Activated CD4-positive, alpha-beta T cell treated with anti-CD3 and anti-CD28 coated beads, Interleukin-2, amount 10 ng/mL, durations not matched to agents 7 days and 5 days (primary cell): Measurements from ENCODE around the gene KCNC3. TPM values are rescaled to one million over a fixed set of nuclear protein-coding genes. Genes with fewer than 3 reads are reported as not detected.

Experiments
- CTCF ChIA-PET: fragments of 350-600 bp; sonication (Branson Sonifier 250); formaldehyde crosslinking; loops from one replicate; lab custom pipeline; 2021; ENCODE audit warnings: antibody characterized with exemption; lab: Charles Lee
- POLR2A ChIA-PET: fragments of 350-600 bp; sonication (Branson Sonifier 250); formaldehyde crosslinking; loops from one replicate; lab custom pipeline; 2021; ENCODE audit warnings: antibody characterized with exemption; lab: Charles Lee
- DNase-seq: peaks from one replicate; pipeline ENCODE4 v3.0.0-alpha.2; 2020
- H3K27ac Mint-ChIP-seq: one replicate; pipeline ENCODE4 v1.8.0; 2021; ENCODE audit warnings: mild to moderate bottlenecking, moderate library complexity, mixed read lengths
- H3K27me3 Mint-ChIP-seq: one replicate; pipeline ENCODE4 v1.8.0; 2021; ENCODE audit warnings: mixed read lengths
- H3K36me3 Mint-ChIP-seq: one replicate; pipeline ENCODE4 v1.8.0; 2021; ENCODE audit warnings: low read depth, mixed read lengths
- H3K4me1 Mint-ChIP-seq: one replicate; pipeline ENCODE4 v1.8.0; 2021; ENCODE audit warnings: mixed read lengths
- H3K4me3 Mint-ChIP-seq: one replicate; pipeline ENCODE4 v1.8.0; 2021; ENCODE audit warnings: mild to moderate bottlenecking, moderate library complexity, mixed read lengths
- H3K9me3 Mint-ChIP-seq: one replicate; pipeline ENCODE4 v1.8.0; 2021; ENCODE audit warnings: mixed read lengths
- total RNA-seq, 2 experiments: library from RNA; stranded (reverse); gene quantifications; one replicate each; pipeline ENCODE4 v1.2.3, GENCODE V29; 2021

KCNC3 gene
- total RNA-seq, 2 experiments from 2014 or later = 3.4 to 4.1 TPM

DNA sequence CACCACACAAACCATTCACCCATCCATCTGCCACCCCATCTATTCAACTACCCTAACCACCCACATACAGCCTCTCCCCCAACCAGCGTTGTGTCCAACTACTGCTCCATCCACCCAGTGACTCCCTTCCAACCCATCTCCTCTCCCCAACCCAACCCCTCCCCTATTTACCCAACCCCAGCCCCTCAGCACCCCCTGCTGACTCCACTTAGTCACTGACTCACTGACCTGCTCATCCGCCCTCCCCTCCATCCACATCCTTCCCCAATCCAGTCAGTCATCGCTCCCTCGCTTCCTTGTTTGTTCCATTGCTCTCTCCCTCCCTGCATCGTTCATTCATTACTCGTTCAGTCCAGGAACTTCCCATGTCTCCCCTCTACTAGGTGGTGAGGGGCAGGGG is 39.2 kb downstream of the KCNC3 start:
- ChIA-PET CTCF (no interaction called here), POLR2A (no interaction called here)
- Mint-ChIP-seq H3K9me3 (peaks cover 18% of the 10 kb centered on the region), H3K4me1 (no peaks in the 10 kb centered on the region), H3K36me3 (no peaks in the 10 kb centered on the region), H3K4me3 (no peak overlapping the region), H3K27me3 (peaks cover 8% of the 10 kb centered on the region), H3K27ac (no peak overlapping the region)
- no peak for DNase-seq

DNA sequence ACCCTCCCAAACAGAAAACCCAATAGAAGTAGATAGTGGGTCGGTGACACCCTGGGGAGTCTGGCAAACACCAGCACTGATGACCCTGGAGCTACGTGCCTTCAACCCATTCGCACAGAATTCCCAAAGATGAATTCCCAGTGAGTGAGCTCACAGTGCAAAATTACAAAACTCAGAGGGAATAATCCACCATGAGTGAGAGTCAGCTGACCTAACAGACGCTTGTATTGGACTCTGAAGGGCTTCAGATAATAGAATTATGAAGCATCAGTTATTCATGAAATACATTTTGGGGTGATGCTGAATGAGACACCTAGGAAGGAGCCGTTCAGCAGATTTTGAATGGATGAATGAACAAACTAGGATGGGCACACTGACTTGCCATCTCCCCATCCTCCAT is 40.2 kb downstream of the KCNC3 start:
- Mint-ChIP-seq H3K27me3 (peaks cover 8% of the 10 kb centered on the region), H3K27ac (no peak overlapping the region), H3K36me3 (no peaks in the 10 kb centered on the region), H3K9me3 (peaks cover 19% of the 10 kb centered on the region), H3K4me1 (no peaks in the 10 kb centered on the region), H3K4me3 (no peak overlapping the region)
- DNase-seq = no peak
- CTCF ChIA-PET = interaction anchor here (1.6 to 1.8 kb wide), 2 partner anchors 10 to 20 kb away, joined by 4 to 5 read pairs; no protein-coding TSS in a partner anchor
- POLR2A ChIA-PET = no interaction called here

DNA sequence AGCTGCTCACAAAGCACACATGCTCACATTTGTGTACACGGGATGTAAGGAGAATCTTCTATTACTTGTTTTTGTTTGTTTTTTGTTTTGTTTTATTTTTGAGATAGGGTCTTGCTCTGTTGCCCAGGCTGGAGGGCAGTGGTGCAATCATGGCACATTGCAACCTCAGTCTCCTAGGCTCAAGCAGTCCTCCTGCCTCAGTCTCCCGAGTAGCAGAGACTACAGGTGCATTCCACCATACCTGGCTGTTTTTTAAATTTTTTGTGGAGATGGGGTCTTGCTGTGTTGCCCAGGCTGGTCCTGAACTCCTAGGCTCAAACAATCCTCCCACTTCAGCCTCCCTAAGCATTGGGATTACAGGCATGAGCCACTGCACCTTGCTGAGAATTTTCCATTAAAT is 41.8 kb downstream of the KCNC3 start:
- CTCF ChIA-PET = no interaction called here
- Mint-ChIP-seq H3K27ac (no peak overlapping the region), H3K9me3 (peaks cover 19% of the 10 kb centered on the region), H3K4me3 (no peak overlapping the region), H3K36me3 (no peaks in the 10 kb centered on the region), H3K27me3 (peaks cover 8% of the 10 kb centered on the region), H3K4me1 (no peaks in the 10 kb centered on the region)
- POLR2A ChIA-PET = no interaction called here
- no peak for DNase-seq

DNA sequence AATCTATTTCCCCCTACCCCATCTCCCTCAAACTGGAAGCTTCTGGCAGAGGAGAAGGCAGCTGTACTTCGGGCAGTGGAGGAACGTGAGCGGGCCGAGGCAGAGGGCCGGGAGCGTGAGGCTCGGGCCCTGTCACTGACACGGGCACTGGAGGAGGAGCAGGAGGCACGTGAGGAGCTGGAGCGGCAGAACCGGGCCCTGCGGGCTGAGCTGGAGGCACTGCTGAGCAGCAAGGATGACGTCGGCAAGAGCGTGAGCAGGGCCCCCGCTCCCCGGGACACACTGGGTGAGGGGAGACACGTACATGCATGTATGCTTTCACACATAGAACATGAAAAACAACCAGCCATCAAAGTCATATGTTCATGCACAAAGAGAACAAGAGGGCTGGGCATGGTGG is 42.7 kb downstream of the KCNC3 start:
- no peak overlapping the region for H3K4me3 Mint-ChIP-seq
- ChIA-PET POLR2A (no interaction called here), CTCF (no interaction called here)
- H3K9me3 Mint-ChIP-seq = peaks cover 19% of the 10 kb centered on the region
- H3K27ac Mint-ChIP-seq = no peak overlapping the region
- no peak for DNase-seq
- H3K36me3 Mint-ChIP-seq = no peaks in the 10 kb centered on the region
- H3K4me1 Mint-ChIP-seq = no peaks in the 10 kb centered on the region
- H3K27me3 Mint-ChIP-seq = peaks cover 8% of the 10 kb centered on the region

DNA sequence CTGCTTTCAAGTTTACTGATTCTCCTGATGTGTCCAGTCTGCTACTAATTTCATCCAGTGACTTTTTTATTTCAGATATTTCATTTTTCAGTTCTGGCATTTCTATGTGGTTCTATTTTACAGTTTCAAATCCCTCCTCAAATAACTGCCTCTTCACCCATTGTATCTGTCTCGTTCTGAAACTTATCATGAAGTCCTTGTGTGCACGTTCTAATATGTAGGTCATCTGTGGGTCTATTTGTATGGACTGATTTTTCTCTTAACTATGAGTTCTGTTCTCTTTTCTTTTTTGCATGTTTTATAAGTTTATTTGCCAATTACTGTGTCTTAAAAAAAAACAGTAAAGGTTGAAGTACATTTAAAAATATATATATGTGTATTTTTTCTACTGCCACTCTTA is 43.3 kb downstream of the KCNC3 start:
- peaks cover 19% of the 10 kb centered on the region for H3K9me3 Mint-ChIP-seq
- H3K4me1 Mint-ChIP-seq = no peaks in the 10 kb centered on the region
- no peak for DNase-seq
- CTCF ChIA-PET = no interaction called here
- no peaks in the 10 kb centered on the region for H3K36me3 Mint-ChIP-seq
- peaks cover 8% of the 10 kb centered on the region for H3K27me3 Mint-ChIP-seq
- H3K27ac Mint-ChIP-seq = no peak overlapping the region
- H3K4me3 Mint-ChIP-seq = no peak overlapping the region
- POLR2A ChIA-PET = no interaction called here

DNA sequence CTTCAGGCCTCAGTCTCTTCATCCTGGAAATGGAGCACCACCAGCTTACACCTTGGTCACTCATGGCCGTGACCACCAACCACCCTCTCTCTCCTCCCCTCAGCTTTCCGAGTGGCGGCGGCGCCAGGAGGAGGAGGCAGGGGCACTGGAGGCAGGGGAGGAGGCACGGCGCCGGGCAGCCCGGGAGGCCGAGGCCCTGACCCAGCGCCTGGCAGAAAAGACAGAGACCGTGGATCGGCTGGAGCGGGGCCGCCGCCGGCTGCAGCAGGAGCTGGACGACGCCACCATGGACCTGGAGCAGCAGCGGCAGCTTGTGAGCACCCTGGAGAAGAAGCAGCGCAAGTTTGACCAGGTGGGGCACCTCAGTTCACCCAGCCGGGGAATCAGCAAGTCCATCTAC is 47.7 kb downstream of the KCNC3 start:
- no peaks in the 10 kb centered on the region for H3K4me1 Mint-ChIP-seq
- no peak for DNase-seq
- H3K9me3 Mint-ChIP-seq = peaks cover 9% of the 10 kb centered on the region
- ChIA-PET CTCF (no interaction called here), POLR2A (no interaction called here)
- no peak overlapping the region for H3K27ac Mint-ChIP-seq
- no peaks in the 10 kb centered on the region for H3K36me3 Mint-ChIP-seq
- no peak overlapping the region for H3K4me3 Mint-ChIP-seq
- H3K27me3 Mint-ChIP-seq = no peaks in the 10 kb centered on the region

DNA sequence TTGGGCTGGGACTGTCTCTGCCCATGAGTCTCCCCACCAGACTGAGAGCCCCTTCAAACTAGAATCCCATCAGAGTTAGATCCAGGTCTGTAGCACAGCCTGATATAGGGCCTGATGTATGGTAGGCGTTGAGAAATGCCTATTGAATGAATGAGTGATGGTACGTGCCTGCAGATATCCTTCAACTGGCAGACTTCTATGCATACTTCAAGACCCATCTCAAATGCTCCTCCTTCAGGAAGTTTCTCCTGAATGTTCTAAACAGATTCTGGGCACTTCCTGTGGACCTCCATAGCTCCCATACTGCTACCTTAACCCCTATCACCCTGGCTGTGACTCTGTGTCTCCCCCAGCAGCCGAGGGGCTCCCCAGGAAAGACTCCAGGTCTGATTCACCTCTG is 48.2 kb downstream of the KCNC3 start:
- ChIA-PET POLR2A (no interaction called here), CTCF (no interaction called here)
- no peak for DNase-seq
- Mint-ChIP-seq H3K4me1 (no peaks in the 10 kb centered on the region), H3K4me3 (no peak overlapping the region), H3K9me3 (peaks cover 9% of the 10 kb centered on the region), H3K27me3 (no peaks in the 10 kb centered on the region), H3K36me3 (no peaks in the 10 kb centered on the region), H3K27ac (no peak overlapping the region)

DNA sequence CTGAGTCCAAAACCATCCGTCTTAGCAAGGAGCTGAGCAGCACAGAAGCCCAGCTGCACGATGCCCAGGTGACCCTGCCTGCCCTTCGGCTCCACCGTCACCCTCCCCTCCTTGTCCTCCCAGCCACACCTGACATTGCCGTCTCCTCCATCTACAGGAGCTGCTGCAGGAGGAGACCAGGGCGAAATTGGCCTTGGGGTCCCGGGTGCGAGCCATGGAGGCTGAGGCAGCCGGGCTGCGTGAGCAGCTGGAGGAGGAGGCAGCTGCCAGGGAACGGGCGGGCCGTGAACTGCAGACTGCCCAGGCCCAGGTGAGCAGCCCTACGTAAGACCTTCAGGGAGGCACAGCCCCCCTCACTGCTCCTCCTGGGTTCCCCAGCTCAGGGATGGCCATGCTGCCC is 49.1 kb downstream of the KCNC3 start:
- CTCF ChIA-PET = no interaction called here
- POLR2A ChIA-PET = no interaction called here
- H3K36me3 Mint-ChIP-seq = no peaks in the 10 kb centered on the region
- no peak overlapping the region for H3K27ac Mint-ChIP-seq
- no peaks in the 10 kb centered on the region for H3K27me3 Mint-ChIP-seq
- DNase-seq = no peak
- H3K9me3 Mint-ChIP-seq = peaks cover 1% of the 10 kb centered on the region
- H3K4me3 Mint-ChIP-seq = no peak overlapping the region
- H3K4me1 Mint-ChIP-seq = no peaks in the 10 kb centered on the region

DNA sequence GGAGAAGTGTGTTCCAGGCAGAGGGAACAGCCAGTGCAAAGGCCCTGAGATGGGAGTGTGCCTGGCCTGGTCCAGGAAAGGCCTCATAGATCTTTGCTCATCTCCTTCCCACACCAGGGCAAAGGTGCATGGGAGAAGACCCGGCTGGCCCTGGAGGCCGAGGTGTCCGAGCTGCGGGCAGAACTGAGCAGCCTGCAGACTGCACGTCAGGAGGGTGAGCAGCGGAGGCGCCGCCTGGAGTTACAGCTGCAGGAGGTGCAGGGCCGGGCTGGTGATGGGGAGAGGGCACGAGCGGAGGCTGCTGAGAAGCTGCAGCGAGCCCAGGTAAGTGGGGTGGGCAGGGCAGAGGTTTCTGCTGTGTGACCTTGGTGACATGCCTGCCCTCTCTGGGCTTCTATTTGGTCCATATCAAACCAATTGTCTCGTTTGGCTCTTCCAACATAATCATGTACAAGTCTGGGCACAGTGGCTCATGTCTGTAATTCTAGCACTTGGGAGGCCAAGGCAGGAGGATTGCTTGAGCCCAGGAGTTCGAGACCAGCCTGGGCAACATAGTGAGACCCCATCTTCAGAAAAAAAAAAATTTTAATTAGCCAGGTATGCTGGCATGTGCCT is 51.1 kb downstream of the KCNC3 start:
- CTCF ChIA-PET = interaction anchor here (0.7 to 1.2 kb wide), 2 partner anchors 16 to 34 kb away, joined by 3 read pairs; no protein-coding TSS in a partner anchor
- H3K27me3 Mint-ChIP-seq = no peaks in the 10 kb centered on the region
- no peaks in the 10 kb centered on the region for H3K4me1 Mint-ChIP-seq

DNA sequence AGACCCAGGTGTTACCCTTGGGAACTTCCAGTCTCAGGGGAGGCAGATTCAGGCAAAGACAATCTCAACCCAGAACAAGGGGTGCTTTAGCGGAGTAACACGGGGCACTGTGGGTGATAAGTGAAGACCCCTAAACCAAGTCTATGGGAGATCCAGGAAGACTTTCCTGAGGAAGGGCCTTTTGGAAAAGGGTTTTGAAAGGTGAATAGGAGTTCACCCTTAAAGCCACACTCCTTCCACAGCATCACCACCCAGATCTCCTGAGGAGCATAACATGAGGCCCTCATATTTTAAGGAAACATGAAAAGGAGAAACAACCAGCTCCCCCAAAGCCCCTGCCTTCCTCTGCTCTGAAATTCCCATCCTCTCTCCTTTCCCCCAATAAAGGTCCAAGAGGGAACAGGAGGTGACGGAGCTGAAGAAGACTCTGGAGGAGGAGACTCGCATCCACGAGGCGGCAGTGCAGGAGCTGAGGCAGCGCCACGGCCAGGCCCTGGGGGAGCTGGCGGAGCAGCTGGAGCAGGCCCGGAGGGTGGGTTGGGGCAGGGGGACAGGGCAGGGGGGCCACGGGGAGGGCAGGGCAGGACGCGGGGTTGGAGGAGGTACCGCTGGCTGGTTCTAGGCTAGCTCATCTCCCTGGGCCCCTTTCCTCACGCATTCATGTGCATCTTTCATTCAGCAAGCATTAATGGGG is 52.7 kb downstream of the KCNC3 start:
- no peaks in the 10 kb centered on the region for H3K9me3 Mint-ChIP-seq
- H3K4me1 Mint-ChIP-seq = no peaks in the 10 kb centered on the region
- CTCF ChIA-PET = no interaction called here
- no peaks in the 10 kb centered on the region for H3K27me3 Mint-ChIP-seq
- no peak overlapping the region for H3K4me3 Mint-ChIP-seq
- no peak for DNase-seq
- H3K27ac Mint-ChIP-seq = no peak overlapping the region
- POLR2A ChIA-PET = no interaction called here
- H3K36me3 Mint-ChIP-seq = no peaks in the 10 kb centered on the region

More for the DNA sequence above, 51.1 kb downstream of the KCNC3 start:
- no peak for DNase-seq
- H3K27ac Mint-ChIP-seq = no peak overlapping the region
- no peak overlapping the region for H3K4me3 Mint-ChIP-seq
- POLR2A ChIA-PET = no interaction called here
- H3K36me3 Mint-ChIP-seq = no peaks in the 10 kb centered on the region
- H3K9me3 Mint-ChIP-seq = no peaks in the 10 kb centered on the region

DNA sequence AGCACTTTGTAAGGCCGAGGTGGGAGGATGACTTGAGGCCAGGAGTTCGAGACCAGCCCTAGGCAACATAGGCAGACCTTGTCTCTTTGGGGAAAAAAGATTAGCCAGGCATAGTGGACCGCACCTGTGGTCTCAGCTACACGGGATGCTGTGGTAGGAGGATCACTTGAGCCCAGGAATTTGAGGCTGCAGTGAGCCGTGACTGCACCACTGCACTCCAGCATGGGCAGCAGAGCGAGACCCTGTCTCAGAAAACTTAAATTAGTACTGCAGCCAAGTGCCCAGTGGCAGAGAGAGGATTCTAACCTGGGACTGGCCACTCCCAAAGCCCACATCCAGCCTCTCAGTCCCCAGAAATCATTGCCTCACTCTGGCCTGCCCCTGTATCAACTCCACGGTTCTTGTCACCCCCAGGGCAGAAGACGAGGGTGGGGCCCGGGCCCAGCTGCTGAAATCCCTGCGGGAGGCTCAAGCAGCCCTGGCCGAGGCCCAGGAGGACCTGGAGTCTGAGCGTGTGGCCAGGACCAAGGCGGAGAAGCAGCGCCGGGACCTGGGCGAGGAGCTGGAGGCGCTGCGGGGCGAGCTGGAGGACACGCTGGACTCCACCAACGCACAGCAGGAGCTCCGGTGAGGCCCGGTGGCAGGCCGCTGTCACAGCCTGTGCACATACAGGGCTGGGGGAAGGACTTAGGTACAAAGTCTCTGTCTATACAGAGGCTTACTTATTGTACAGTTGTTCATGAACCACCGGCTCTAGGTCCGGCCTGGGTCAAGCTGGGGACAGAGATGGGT is 53.4 kb downstream of the KCNC3 start:
- Mint-ChIP-seq H3K36me3 (no peaks in the 10 kb centered on the region), H3K4me3 (no peak overlapping the region), H3K4me1 (no peaks in the 10 kb centered on the region), H3K9me3 (no peaks in the 10 kb centered on the region), H3K27me3 (no peaks in the 10 kb centered on the region), H3K27ac (no peak overlapping the region)
- no peak for DNase-seq
- CTCF ChIA-PET = no interaction called here
- POLR2A ChIA-PET = no interaction called here

DNA sequence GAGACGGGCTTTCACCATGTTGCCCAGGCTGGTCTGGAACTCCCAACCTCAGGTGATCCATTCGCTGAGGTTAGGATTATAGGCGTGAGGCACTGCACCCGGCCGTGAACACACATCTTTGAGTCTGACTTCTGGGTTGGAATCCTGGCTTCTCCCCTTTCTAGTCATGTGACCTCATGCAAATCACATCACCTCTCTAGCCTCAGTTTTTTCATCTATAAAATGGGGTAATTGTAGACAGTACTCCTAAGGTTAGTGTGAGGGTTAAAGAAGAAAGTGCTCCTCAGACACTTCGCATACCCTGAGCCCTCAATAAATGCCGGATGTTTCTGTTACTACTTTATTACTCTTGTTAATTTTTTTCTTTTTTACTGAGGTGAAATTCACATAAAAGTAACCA is 55.4 kb downstream of the KCNC3 start:
- H3K27ac Mint-ChIP-seq = no peak overlapping the region
- H3K9me3 Mint-ChIP-seq = no peaks in the 10 kb centered on the region
- no peak overlapping the region for H3K4me3 Mint-ChIP-seq
- no peaks in the 10 kb centered on the region for H3K27me3 Mint-ChIP-seq
- ChIA-PET POLR2A (no interaction called here), CTCF (no interaction called here)
- no peaks in the 10 kb centered on the region for H3K4me1 Mint-ChIP-seq
- no peaks in the 10 kb centered on the region for H3K36me3 Mint-ChIP-seq
- no peak for DNase-seq

DNA sequence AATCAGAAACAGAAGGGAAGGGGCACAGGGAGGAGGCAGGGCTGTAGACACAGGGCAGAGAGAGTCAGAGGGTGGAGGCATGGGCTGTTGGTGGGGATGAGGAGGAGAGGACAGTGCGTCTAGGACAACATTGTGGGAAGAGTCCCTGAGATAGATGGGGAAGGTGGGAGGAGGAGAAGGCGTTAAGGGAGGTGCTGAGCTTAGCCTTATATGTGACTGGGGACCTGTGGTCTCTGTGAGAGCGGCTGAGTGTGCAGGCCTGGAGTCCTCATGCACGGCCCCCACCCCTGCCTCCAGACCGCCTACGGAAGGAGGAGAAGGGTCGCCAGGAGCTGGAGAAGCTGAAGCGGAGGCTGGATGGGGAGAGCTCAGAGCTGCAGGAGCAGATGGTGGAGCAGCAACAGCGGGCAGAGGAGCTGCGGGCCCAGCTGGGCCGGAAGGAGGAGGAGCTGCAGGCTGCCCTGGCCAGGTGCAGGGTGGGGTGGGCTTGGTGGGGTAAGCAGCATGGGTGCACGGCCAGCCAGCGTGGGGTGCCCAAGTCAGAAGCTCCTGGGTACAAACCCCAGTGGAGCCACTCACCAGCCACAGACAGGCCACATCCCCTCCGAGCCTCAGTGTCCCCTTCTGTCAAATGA is 56.8 kb downstream of the KCNC3 start:
- no peaks in the 10 kb centered on the region for H3K36me3 Mint-ChIP-seq
- no peak overlapping the region for H3K27ac Mint-ChIP-seq
- peaks cover 1% of the 10 kb centered on the region for H3K27me3 Mint-ChIP-seq
- DNase-seq = no peak
- ChIA-PET CTCF (no interaction called here), POLR2A (no interaction called here)
- H3K4me3 Mint-ChIP-seq = no peak overlapping the region
- no peaks in the 10 kb centered on the region for H3K4me1 Mint-ChIP-seq
- H3K9me3 Mint-ChIP-seq = no peaks in the 10 kb centered on the region
